NCI-H510A (cell line): ENCODE results near the gene SOCS7.

Experiments
- DNase-seq: peaks from one replicate; lab custom pipeline; 2025; lab: John Stamatoyannopoulos, UW

Gene SOCS7

GRCh38 chr17:38336838-38337237, 14.8 kb upstream of the SOCS7 start:
- no peak for DNase-seq

DNA sequence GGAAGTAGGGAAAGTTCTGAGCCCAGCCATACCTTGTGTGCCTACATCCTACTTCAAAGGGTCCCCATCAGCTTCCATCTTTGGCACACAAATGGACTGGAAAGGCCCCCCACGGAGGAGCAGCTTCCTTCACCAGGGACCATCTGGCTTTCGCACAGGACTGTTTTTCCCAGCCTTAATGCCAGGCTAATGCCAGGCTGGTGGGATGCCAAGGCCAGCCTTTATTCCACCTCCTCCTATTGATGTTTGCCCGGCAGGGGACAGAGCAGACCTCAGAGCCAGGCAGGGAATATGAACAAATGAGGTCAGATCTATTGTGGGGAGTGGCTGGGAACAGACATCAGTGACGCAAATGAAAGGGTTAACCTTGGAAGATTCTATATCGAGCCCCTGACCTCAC, 13.6 kb upstream of the SOCS7 start:
- DNase-seq, result no peak

- no peak for DNase-seq
Observed at GRCh38 chr17:38338535-38338934, 13.1 kb upstream of the SOCS7 start.

DNA sequence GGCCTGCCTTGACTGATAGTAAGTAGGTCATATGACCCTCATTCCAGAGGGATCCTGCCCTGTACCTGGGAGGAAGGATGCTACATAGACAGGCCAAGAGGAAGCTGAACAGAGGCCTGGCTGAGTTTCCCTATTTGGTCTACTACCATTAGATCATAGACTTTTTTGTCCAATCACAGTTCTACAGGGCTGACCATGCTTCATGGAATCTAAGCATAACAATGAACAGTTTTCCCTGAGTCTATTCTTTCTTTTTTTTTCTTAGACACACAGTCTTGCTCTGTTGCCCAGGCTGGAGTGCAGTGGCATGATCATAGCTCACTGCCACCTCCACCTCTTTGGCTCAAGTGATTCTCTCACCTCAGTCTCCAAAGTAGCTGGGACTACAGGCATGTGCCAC, 11.8 kb upstream of the SOCS7 start:
- no peak for DNase-seq

DNA sequence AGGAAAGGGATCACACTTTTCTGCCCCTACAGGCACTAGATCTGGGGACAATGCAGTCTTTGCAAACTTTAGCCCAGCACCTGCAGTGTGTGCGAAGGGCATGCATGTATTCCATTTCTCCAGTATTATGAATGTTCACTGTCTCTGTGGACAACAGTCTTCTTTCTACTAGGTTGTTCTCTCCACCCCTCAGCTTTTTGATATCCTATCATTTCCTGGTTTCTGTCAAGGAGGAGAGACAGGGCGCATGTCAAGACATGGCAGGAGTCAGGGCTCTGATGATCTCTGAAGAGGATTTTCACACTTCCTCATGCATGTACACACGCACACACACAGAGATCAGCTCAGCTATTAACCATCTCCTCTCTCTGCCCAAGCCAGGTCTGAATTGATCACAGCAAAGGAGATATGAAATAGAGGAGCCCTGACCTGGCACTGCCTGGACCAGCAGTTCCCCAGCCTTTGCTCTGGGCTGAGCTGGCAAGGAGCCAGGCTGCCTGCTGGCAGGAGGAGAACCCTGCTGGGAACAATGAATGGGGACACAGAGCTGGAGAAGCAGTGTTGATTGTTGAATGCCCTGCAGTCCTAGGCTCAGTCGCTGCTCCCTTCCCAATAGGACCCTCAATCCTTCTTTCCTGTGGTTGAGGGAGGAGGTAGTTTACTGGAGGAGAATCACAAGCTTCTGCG, 10.5 kb upstream of the SOCS7 start:
- peak; percentile 91 for DNase-seq

DNA sequence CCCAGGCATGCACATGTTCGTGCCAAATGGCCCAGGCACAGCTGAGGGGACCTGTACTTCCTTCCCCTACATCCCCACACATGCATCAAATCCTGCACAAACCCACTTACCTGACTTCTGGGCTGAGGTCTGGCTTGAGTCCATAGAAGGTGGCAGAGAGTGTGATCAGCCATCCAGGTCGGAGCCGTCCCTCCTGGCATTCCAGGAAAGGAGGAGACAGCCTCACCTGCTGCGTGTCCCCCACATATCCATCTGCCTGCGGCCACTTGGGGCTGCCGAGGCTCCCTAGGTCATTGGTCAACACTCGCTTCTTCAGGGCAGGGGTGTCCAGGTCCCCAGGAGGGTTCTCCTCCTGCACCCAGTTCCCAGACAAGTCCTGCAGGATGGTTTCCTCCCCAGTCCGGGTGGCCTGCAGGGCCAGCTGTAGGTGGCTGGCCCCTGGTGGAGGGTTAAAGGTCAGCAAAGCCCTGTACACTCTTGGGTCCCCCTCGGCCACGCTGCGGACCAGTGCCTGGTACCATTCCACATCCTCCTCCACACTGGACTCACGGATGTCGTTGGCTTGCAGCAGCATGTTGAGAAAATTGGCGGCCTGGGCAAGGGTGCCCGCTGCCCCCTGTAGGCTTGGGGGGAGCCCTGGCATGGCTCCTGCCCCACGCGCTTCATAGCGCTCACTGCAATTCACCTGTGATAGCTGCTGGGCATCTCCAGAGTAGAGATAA, 8.6 kb upstream of the SOCS7 start:
- no peak for DNase-seq

GRCh38 chr17:38343608-38344419, 7.8 kb upstream of the SOCS7 start, which contains the start of gene GPR179:
TSS of gene GPR179 (minus strand) at chr17:38343956. CDS start at chr17:38343789, 167 bp downstream.
- no peak for DNase-seq

GRCh38 chr17:38344420-38344745, 7.3 kb upstream of the SOCS7 start:
- no peak for DNase-seq

GRCh38 chr17:38345743-38346142, 5.9 kb upstream of the SOCS7 start:
- no peak for DNase-seq

GRCh38 chr17:38349097-38349730, 2.4 kb upstream of the SOCS7 start:
- DNase-seq, result peak; percentile 77

GRCh38 chr17:38350035-38350434, 1.6 kb upstream of the SOCS7 start:
- DNase-seq, result no peak

- DNase-seq, result peak; percentile 38
Observed at GRCh38 chr17:38352245-38353085, 821 bp downstream of the SOCS7 start.

GRCh38 chr17:38353086-38353604, 1.5 kb downstream of the SOCS7 start:
- DNase-seq, result no peak

DNA sequence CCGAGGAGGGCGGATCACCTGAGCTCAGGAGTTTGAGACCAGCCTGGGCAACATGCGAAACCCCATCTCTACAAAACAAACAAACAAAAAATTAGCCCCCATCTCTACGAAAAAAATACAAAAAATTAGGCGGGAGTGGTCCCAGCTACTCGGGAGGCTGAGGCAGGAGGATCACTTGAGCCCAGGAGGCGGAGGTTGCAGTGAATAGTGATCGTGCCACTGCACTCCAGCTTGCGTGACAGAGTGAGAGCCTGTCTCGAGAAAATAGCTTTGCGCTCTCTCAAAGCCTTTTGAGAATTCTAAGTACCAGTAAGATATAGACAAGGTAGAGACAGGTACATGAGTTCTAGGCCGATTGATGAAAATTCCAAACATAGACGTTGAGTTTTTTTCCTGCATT, 2.0 kb downstream of the SOCS7 start:
- DNase-seq, result no peak

GRCh38 chr17:38354466-38354865, 2.8 kb downstream of the SOCS7 start:
- DNase-seq, result no peak

- no peak for DNase-seq
Observed at GRCh38 chr17:38355251-38355650, 3.6 kb downstream of the SOCS7 start.

GRCh38 chr17:38357486-38358123, 6.0 kb downstream of the SOCS7 start:
- no peak for DNase-seq

GRCh38 chr17:38358586-38359513, 7.2 kb downstream of the SOCS7 start:
- DNase-seq, result no peak

DNA sequence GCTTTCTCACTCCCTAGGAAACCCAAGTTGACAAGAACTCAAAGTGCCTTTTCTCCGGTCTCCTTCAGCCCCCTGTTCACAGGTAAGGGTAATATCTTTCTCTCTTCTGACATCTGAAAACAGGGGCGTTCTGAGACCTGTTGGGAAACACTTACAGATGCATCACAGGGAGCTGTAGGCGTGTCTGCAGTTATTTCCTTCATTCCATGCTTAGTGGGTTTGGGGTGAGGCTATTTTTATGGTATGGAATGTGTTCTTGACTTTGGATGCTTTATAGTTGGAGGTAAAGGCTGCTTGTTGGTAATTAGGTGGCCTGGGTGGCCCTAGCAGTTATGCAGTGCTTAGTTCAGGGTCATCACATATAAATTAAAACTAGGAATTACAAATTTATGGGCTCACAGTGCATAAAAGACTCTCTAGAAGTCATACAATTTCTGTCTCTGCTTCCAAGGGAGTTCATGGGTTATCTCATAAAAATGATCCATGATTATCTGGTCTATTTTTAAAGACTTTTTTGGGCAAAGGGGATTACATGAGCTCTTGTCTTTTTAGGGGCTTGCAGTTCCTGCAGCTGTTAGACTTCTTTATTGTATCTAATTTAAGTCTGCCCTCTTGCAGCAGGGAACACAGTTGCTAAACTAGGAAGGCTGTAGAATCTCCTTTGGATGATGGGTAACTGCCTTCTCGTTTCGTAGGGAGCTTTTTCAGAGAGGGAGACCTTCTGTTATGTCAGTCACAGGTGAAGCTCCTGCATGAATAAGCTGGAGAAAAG, 10.2 kb downstream of the SOCS7 start:
- DNase-seq, result no peak
